GM12872 (cell line): ENCODE data around the gene OR10J4.

Source experiments
- CTCF ChIP-seq: IDR thresholded peaks from 3 replicates; pipeline ENCODE4 v1.5.1; 2011; ENCODE audit warnings: low read depth, mild to moderate bottlenecking, low read length, moderate library complexity; ENCODE audit not compliant: insufficient read depth

The OR10J4 gene

GRCh38 chr1:159436469-159436868 lies 4.5 kb downstream of the OR10J4 start:
- TF ChIP-seq CTCF: no peak

GRCh38 chr1:159439422-159439821 lies 7.4 kb downstream of the OR10J4 start, which contains the start of gene OR10J1:
Gene OR10J1, plus strand, starts transcription at chr1:159439722. Its CDS starts 70 bp downstream, at chr1:159439792.
- no peak for TF ChIP-seq CTCF

- TF ChIP-seq CTCF: no peak
Observed at GRCh38 chr1:159441360-159441759, 9.4 kb downstream of the OR10J4 start.

- no peak for TF ChIP-seq CTCF
Observed at GRCh38 chr1:159442428-159442827, 10.4 kb downstream of the OR10J4 start.

GRCh38 chr1:159443066-159443750 lies 11.2 kb downstream of the OR10J4 start:
- no peak for TF ChIP-seq CTCF

GRCh38 chr1:159444511-159444910 lies 12.5 kb downstream of the OR10J4 start:
- no peak for TF ChIP-seq CTCF

GRCh38 chr1:159448181-159448580 lies 16.2 kb downstream of the OR10J4 start:
- TF ChIP-seq CTCF: no peak
